NCI-H446 treated with DMSO at 0.1 percent for 48 hours (cell line): Measurements from ENCODE around the gene NOVA2.

ENCODE experiments used
- DNase-seq: peaks from one replicate; lab custom pipeline; 2025; lab: John Stamatoyannopoulos, UW

Gene NOVA2

GRCh38 chr19:45962021-45962420 lies 11.6 kb downstream of the NOVA2 start:
- no peak for DNase-seq

GRCh38 chr19:45960595-45961235 lies 12.9 kb downstream of the NOVA2 start:
- DNase-seq = no peak

- DNase-seq = no peak
Measured at GRCh38 chr19:45959517-45960025, 14.1 kb downstream of the NOVA2 start.

DNA sequence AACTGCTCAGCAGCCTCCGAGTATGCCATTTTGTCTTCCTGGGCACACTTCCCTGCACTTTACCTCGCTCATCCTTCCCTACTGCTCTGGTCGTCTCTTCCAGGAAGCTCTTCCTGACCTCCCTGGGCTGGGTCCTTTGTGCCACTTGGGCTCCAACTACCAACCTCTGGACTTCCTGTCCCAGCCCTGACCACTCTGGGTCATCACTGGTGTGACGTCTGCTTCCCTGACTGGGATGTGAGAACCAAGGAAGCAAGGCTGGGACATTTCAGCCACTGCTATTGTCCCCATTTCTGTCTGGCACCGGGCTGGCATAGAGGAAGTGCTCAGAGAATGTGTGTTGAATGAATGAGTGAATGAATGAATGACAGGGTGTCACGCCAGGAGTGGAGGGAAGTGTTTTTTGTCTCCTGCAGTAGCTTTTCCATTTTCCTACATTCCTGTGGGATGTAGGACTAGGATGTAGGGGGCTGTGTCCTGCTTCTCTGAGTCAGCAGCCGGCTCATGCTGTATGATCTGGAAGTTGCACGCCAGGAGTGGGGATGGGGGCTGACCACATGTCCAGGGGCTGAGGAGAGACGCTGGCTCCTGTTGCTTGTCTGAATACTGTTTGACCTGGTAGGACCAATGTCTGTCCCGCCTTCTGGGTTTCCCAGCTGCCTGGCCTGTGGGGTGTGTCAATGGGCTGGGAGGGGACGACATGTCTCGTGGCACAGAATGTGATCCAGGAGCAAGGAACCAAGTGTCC lies 14.7 kb downstream of the NOVA2 start:
- DNase-seq = no peak

DNA sequence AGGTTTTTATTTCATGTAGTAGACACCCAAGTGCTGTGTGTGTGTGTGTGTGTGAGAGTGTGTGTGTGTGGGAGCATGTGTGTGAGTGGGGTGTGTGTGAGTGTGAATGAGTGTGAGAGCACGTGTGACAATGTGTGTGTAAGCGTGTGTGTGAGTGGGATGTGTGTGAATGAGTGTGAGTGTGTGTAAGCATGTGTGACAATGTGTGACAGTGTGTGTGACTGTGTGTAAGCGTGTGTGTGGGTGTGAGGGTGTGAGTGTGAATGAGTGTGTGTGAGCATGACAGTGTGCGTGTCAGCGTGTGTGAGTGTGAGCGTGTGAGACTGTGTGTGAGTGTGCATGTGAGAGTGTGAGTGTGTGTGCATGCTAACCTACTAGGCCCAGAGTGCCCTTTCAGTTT lies 15.3 kb downstream of the NOVA2 start:
- no peak for DNase-seq

GRCh38 chr19:45955905-45956608 lies 17.6 kb downstream of the NOVA2 start:
- no peak for DNase-seq

GRCh38 chr19:45954156-45954555 lies 19.5 kb downstream of the NOVA2 start:
- no peak for DNase-seq

- no peak for DNase-seq
Measured at GRCh38 chr19:45953676-45954075, 20.0 kb downstream of the NOVA2 start.

GRCh38 chr19:45952686-45953505 lies 20.8 kb downstream of the NOVA2 start:
- DNase-seq = no peak

DNA sequence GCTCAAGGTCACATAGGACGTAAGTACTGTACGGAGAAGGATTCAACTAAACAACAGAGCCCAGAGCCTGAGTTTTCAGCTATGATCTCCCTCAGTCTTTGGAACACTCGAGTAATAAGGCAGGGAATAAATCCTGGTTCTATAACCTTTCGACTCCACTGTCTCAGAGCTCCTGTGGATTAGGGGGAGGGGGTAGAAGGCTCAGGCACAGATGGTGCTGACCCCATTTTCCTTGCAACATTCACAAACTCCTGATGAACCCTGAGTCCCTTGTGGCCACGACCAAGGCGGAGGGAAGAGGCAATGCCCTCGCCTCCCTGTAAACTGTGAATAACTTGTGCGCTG lies 21.4 kb downstream of the NOVA2 start:
- no peak for DNase-seq

DNA sequence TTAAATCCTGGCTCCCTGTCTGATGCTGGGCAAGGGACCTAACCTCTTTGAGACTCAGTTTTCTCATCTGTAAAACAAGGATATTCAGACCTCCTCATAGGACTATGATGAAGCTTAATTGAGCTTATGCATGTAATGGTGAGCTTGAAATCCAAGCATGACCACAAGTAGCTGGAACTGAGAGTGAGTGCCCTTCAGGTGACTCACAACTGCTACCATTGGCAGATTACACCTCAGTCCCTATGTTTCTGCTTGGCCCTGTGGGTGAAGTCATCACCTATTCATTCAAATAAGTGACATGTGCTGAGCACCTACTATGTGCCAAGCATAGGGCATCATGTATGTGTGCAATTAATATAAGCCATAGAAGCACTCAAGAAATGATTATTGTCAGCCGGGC lies 25.7 kb downstream of the NOVA2 start:
- no peak for DNase-seq

DNA sequence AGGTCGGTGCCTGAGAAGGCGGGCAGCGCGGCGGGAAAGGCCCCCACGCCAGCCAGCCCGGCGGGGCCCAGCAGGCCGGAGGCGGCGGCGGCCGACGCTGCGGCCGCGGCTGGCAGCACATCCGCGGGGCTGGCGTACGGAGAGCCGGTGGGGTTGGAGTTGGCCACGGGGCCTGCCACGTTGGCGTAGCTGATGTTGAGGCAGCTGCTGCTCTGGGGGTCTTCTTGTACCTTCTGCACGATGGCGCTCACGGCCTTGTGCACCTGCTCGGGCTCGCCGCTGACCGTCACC lies 33.2 kb downstream of the NOVA2 start:
- DNase-seq = no peak

DNA sequence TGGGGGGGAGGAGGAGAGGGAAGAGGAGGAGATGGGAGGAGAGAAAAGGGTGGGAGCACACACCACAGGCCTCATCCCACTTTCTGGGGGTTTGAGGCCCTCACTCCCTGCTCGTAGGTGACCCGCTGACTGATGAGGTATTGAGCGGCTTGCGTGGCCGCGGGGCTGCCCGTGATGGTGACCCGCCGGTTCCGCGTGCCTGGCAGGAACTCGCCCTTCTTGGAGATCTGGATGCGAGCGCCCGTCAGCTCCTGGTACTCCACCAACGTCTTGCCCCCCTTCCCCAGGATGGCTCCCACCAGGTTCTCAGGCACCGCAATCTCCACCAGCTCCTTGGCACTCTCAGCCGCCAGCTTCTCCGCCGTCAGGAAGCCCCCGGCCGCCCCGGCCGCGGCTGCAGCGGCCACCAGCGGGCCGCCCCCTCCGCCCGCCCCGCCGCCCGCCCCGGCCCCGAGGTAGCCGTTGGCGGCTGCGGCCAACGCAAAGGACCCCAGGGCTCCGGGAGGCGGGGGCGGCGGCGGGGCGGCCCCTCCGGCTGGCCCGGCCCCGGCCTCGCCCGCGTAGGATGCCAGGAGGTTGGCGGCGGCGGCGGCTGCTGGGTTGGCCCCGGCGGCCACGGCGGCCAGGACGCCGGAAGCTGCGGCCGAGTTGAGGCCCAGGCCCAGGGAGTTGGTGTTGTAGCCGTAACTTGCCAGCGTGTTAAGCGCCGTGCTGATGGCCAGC lies 33.7 kb downstream of the NOVA2 start:
- no peak for DNase-seq

GRCh38 chr19:45938733-45939319 lies 34.8 kb downstream of the NOVA2 start:
- DNase-seq = no peak

GRCh38 chr19:45935267-45935666 lies 38.4 kb downstream of the NOVA2 start:
- no peak for DNase-seq

DNA sequence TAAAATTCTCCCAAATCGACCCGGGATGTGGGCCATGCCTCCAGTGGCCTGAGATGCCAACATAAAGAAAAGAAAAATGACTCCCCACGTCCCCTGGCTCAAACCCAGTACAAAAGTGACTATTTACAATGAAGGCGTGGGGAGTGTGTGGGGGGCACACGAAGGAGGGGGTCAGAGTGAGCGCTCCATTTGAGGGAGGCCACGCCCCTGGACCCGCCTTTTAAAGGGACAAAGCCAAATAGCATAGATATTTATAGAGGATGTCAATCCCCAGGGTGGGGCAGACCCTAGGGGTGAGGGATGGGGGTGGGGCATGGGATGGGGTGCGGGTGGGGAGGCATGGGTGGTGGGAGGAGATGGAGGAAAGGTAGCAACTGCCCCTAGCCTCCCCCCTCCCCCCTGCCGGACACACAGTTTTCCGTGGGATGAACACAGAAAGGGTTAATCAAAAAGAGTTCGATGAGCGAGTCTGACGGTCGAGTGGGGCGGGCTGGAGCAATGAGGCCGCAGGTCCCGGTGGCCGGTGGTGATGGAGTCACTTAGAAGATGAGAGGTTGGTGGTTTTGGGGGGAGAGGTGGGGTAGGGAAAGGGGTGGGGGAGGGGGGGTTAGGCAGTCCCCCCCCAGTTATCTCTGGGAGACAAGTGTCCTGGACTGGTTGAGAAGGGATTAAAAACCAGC lies 39.0 kb downstream of the NOVA2 start:
- no peak for DNase-seq

GRCh38 chr19:45933759-45934158 lies 39.9 kb downstream of the NOVA2 start:
- DNase-seq = no peak

DNA sequence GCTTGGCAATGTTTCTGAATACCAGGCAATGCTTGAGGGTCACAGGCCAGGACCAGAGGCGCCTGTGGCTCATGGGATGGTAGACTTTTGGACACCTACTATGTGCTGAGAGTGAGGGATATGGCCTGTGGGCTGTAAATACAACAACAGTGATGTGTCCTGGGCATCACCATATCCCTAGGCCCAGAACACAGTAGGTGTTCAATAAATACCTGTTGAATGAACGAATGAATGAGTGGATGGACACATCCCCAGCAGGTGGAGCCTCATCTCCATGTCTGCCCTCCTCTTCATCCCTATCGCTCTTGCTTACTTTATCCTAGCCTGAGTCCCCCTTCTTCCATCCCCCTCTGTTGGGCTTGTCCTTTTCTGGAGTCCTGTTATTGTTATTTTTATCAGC lies 42.6 kb downstream of the NOVA2 start:
- no peak for DNase-seq

GRCh38 chr19:45929247-45929646 lies 44.4 kb downstream of the NOVA2 start:
- no peak for DNase-seq

DNA sequence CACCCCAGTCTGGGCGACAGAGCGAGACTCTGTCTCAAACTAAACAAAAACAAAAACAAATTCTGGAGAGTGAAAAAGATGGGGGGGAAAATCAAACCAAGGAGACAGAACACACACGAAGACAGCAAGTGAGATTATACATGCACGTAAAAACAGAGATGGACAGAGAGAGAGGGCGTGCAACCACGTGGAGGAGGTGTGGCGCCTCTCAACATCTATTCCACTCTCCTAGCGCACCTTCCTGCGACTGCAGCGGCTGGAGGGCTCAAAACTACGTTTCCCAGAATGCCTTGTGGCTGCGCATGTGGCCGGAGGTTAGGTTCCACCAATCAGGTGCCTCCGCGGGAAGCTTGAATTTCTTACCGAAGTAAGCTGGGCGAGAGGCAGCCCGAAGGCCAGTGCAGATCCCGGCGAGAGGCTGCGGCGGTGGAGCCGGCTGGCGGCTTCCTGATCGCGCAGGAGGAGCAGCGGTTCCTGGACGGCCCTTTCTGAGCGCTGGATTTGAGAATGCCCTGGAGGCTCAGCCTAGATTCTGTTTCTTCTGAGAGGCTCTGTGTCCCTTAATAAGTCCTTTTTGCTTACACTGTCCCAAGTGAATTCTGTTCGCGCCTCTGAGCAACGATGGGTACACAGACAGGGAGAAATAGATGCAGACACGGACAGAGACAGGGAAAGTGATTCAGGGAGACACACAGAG lies 46.0 kb downstream of the NOVA2 start:
- peak; percentile 90 for DNase-seq
